PFSK-1 (cell line): ENCODE measurements around the gene ITGA6.

Source experiments
- FOXP2 ChIP-seq: optimal IDR thresholded peaks from 2 replicates; pipeline ENCODE3; 2011; ENCODE audit warnings: borderline replicate concordance, control low read depth, inconsistent platforms; ENCODE audit not compliant: insufficient read depth; ENCODE audit errors: extremely low read length, extremely low read depth
- POLR2AphosphoS5 ChIP-seq: IDR thresholded peaks from 2 replicates; pipeline ENCODE4 v1.6.1; 2012; ENCODE audit warnings: low read depth, mild to moderate bottlenecking, control low read depth, low read length, moderate library complexity
- SIN3A ChIP-seq: IDR thresholded peaks from 2 replicates; pipeline ENCODE4 v1.6.1; 2012; ENCODE audit warnings: mild to moderate bottlenecking, low read length, moderate library complexity, borderline replicate concordance; ENCODE audit not compliant: insufficient read depth
- TAF1 ChIP-seq: IDR thresholded peaks from 2 replicates; pipeline ENCODE4 v1.6.1; 2012; ENCODE audit warnings: low read length, control low read depth, borderline replicate concordance; ENCODE audit not compliant: insufficient read depth

GRCh38 chr2:172434821-172435605 is 7.6 kb downstream of the ITGA6 start:
- TF ChIP-seq SIN3A (no peak), FOXP2 (no peak), TAF1 (no peak), POLR2AphosphoS5 (no peak)
